A549 (cell line): ENCODE results near the gene NQO2. TPM values are rescaled to one million over a fixed set of nuclear protein-coding genes. Genes with fewer than 3 reads are reported as not detected.
A peak's percentile ranks its signal among the peaks of the same experiment; 100 is the strongest.

ENCODE experiments used
- ATAC-seq, 2 experiments: fragments of 200-7000 bp in 1 of 2; fragments of >200 bp in 1 of 2; cut with Nextera tagmentation in 1 of 2; cut with Tn5 transposase in 1 of 2; 3 replicates each; pipeline versions ENCODE4 v1.8.0 to v1.9.1; 2018 to 2020; ENCODE audit warnings: mild to moderate bottlenecking in 1 of 2, moderate library complexity in 1 of 2
- CTCF ChIA-PET: fragments of 300-600 bp; sonication (Branson Sonifier 250); formaldehyde crosslinking; extraction: SDS; loops from one replicate; lab custom pipeline; 2021; ENCODE audit warnings: antibody characterized with exemption, inconsistent platforms; lab: Yijun Ruan, JAX
- POLR2A ChIA-PET: fragments of 350-600 bp; formaldehyde crosslinking; extraction: SDS; loops from one replicate; lab custom pipeline; 2021; ENCODE audit warnings: antibody characterized with exemption, inconsistent platforms; lab: Yijun Ruan, JAX
- DNase-seq, 2 experiments: peaks; one replicate each; pipeline versions ENCODE4 v3.0.0 to v3.0.0-alpha.2; 2011 to 2016; ENCODE audit warnings: low read depth in 1 of 2, low spot score in 1 of 2
- FAIRE-seq: peaks from 2 replicates; lab custom pipeline; 2011; peaks lifted over from hg19 to GRCh38; lab: Jason Lieb, UNC
- H3K27ac ChIP-seq, 2 experiments: fragments of >200 bp; sonication (Bioruptor Twin); formaldehyde crosslinking; 3 replicates each; pipeline ENCODE4 v1.5.1; 2016 to 2017
- H3K4me1 ChIP-seq: fragments of >200 bp; sonication (Bioruptor Twin); formaldehyde crosslinking; 3 replicates; pipeline ENCODE4 v1.6.1; 2016
- H3K4me2 ChIP-seq: fragments of >200 bp; sonication (Bioruptor Twin); formaldehyde crosslinking; 3 replicates; pipeline ENCODE4 v1.6.1; 2016
- H3K4me3 ChIP-seq: fragments of >200 bp; sonication (Bioruptor Twin); formaldehyde crosslinking; 3 replicates; pipeline ENCODE4 v1.5.1; 2016
- H3K9me3 ChIP-seq: fragments of >200 bp; sonication (Bioruptor Twin); formaldehyde crosslinking; 3 replicates; pipeline ENCODE4 v1.6.1; 2016
- CBX8 ChIP-seq: fragments of 200-600 bp; sonication (generic); IDR thresholded peaks from 2 replicates; pipeline ENCODE4 v1.6.1; 2016
- CEBPB ChIP-seq, 2 experiments: fragments of >200 bp in 1 of 2; sonication (Bioruptor Twin) in 1 of 2; formaldehyde crosslinking in 1 of 2; IDR thresholded peaks; 2 replicates each; pipeline ENCODE4 v1.6.1; 2012 to 2016
- CHD4 ChIP-seq: fragments of 200-600 bp; sonication (generic); IDR thresholded peaks from 2 replicates; pipeline ENCODE4 v1.6.1; 2016; ENCODE audit warnings: antibody characterized with exemption, mild to moderate bottlenecking, borderline replicate concordance
- EHMT2 ChIP-seq: fragments of 200-600 bp; sonication (generic); IDR thresholded peaks from 2 replicates; pipeline ENCODE4 v1.6.1; 2016; ENCODE audit warnings: antibody characterized with exemption, low read depth, mild to moderate bottlenecking, moderate library complexity
- FOSB ChIP-seq: fragments of 250-450 bp; sonication (Bioruptor Pico); IDR thresholded peaks from 2 replicates; pipeline ENCODE4 v1.5.0; 2020; ENCODE audit warnings: mild to moderate bottlenecking, moderate library complexity
- FOSL2 ChIP-seq, 2 experiments: fragments of 450-650 bp in 1 of 2; fragments of >200 bp in 1 of 2; sonication (Bioruptor Twin) in 1 of 2; formaldehyde crosslinking; IDR thresholded peaks; 2 replicates each; pipeline versions ENCODE4 v1.5.0 to v1.6.1; 2016 to 2020; ENCODE audit warnings: mild to moderate bottlenecking in 1 of 2, moderate library complexity in 1 of 2
- HEYL ChIP-seq: fragments of 250-450 bp; sonication (Bioruptor Pico); IDR thresholded peaks from 2 replicates; pipeline ENCODE4 v1.8.0; 2021; ENCODE audit warnings: mild to moderate bottlenecking, moderate library complexity
- HOXB13 ChIP-seq: fragments of 250-450 bp; sonication (Bioruptor Pico); IDR thresholded peaks from 2 replicates; pipeline ENCODE4 v1.5.0; 2020; ENCODE audit warnings: low read depth, mild to moderate bottlenecking, moderate library complexity
- JUNB ChIP-seq: fragments of >200 bp; sonication (Bioruptor Twin); formaldehyde crosslinking; IDR thresholded peaks from 2 replicates; pipeline ENCODE4 v1.6.1; 2016
- MAZ ChIP-seq: fragments of 150-350 bp; IDR thresholded peaks from 2 replicates; pipeline ENCODE4 v1.6.1; 2014; ENCODE audit warnings: antibody characterized with exemption, low read depth, low read length, borderline replicate concordance
- MYC ChIP-seq: IDR thresholded peaks from 2 replicates; pipeline ENCODE4 v1.6.1; 2012; ENCODE audit warnings: mild to moderate bottlenecking, inconsistent platforms, low read length, improper control_type of control experiment, borderline replicate concordance
- PBX3 ChIP-seq: IDR thresholded peaks from 2 replicates; pipeline ENCODE4 v1.6.1; 2012
- PHF8 ChIP-seq: fragments of 200-600 bp; sonication (generic); IDR thresholded peaks from 2 replicates; pipeline ENCODE4 v1.6.1; 2016; ENCODE audit warnings: low read depth, mild to moderate bottlenecking, antibody characterized with exemption, moderate library complexity, borderline replicate concordance
- POLR2A ChIP-seq: IDR thresholded peaks from 2 replicates; pipeline ENCODE4 v1.6.1; 2012; ENCODE audit warnings: mild to moderate bottlenecking, low read length
- REST ChIP-seq: fragments of 200-600 bp; sonication (generic); IDR thresholded peaks from 2 replicates; pipeline ENCODE4 v1.6.1; 2016; ENCODE audit warnings: antibody characterized with exemption, mild to moderate bottlenecking, moderate library complexity
- RNF2 ChIP-seq: fragments of 200-600 bp; sonication (generic); IDR thresholded peaks from 2 replicates; pipeline ENCODE4 v1.6.1; 2016; ENCODE audit warnings: low read depth, mild to moderate bottlenecking, antibody characterized with exemption, moderate library complexity, borderline replicate concordance
- SMC3 ChIP-seq: fragments of >200 bp; sonication (Bioruptor Twin); formaldehyde crosslinking; IDR thresholded peaks from 3 replicates; pipeline ENCODE4 v1.6.1; 2018; ENCODE audit warnings: inconsistent platforms
- SREBF2 ChIP-seq: fragments of 450-650 bp; IDR thresholded peaks from 2 replicates; pipeline ENCODE4 v1.6.1; 2014; ENCODE audit warnings: mild to moderate bottlenecking, moderate library complexity
- USF2 ChIP-seq: fragments of 450-650 bp; IDR thresholded peaks from 2 replicates; pipeline ENCODE4 v1.6.1; 2014; ENCODE audit warnings: antibody characterized with exemption
- ZNF302 ChIP-seq: fragments of 250-450 bp; sonication (Bioruptor Pico); IDR thresholded peaks from 2 replicates; pipeline ENCODE4 v1.9.0; 2021; ENCODE audit warnings: inconsistent platforms, mild to moderate bottlenecking, moderate library complexity
- WGBS: methylation state at CpG from one replicate; pipeline ENCODE4 v1.1.6; 2017; ENCODE audit errors: missing lambda C conversion rate; 5-methylcytosine and 5-hydroxymethylcytosine counted together
- polyA plus RNA-seq, 4 experiments: library from polyadenylated mRNA; depleted of rRNA in 3 of 4; stranded (reverse); fragments of >200 nt; fragmentation: RNase III in 1 of 4; extraction: RNeasy Plus Mini Kit Qiagen cat#74134 plus additional on column Dnase treatment in 1 of 4; gene quantifications; 2 replicates in 3 of 4; 3 replicates in 1 of 4; pipeline ENCODE4 v1.2.3, GENCODE V29; 2011 to 2017

NQO2 gene
- polyA plus RNA-seq, 2 of the 4 experiments (the other 2 are of a cell fraction): 67.2 to 86.5 TPM

GRCh38 chr6:2973676-2974075 lies 26.0 kb upstream of the NQO2 start:
- no peak overlapping the region for H3K4me2 ChIP-seq
- peaks cover 40% of the 10 kb centered on the region for H3K4me1 ChIP-seq
- H3K4me3 ChIP-seq: no peak overlapping the region
- no peak for TF ChIP-seq MAZ
- no peak for TF ChIP-seq SMC3
- no peak for TF ChIP-seq JUNB
- TF ChIP-seq PBX3: no peak
- FAIRE-seq: no peak
- no peaks in the 10 kb centered on the region for H3K9me3 ChIP-seq
- no peak overlapping the region for H3K27ac ChIP-seq
- 92% methylated on average over 5 of the region's 5 CpGs for WGBS
- ChIA-PET POLR2A (no interaction called here), CTCF (interaction anchor here (0.8 to 3.0 kb wide), 5 partner anchors 15 to 59 kb away, joined by 4 to 21 read pairs (median 4); no protein-coding TSS in a partner anchor)
- no peak for DNase-seq
- ATAC-seq: no peak

GRCh38 chr6:2976060-2976459 lies 23.6 kb upstream of the NQO2 start:
- FAIRE-seq (no peak), ATAC-seq (no peak), DNase-seq (no peak)
- Histone ChIP-seq H3K27ac (peak overlapping the region; percentile 73 to 86), H3K9me3 (no peaks in the 10 kb centered on the region), H3K4me3 (no peak overlapping the region), H3K4me1 (peaks cover 50% of the 10 kb centered on the region), H3K4me2 (peak overlapping the region; percentile 75)
- ChIA-PET POLR2A (interaction anchor here (1.0 kb wide), 1 partner anchor 13 kb away, joined by 6 read pairs; no protein-coding TSS in a partner anchor), CTCF (interaction anchor here (1.7 to 3.0 kb wide), 4 partner anchors 13 to 185 kb away, joined by 3 to 21 read pairs (median 9); no protein-coding TSS in a partner anchor)
- no peak for TF ChIP-seq CBX8
- TF ChIP-seq FOSB (CRISPR knock-in tag): no peak
- no peak for TF ChIP-seq CHD4
- no peak for TF ChIP-seq RNF2
- no peak for TF ChIP-seq EHMT2
- no peak for TF ChIP-seq USF2
- no peak for TF ChIP-seq POLR2A
- TF ChIP-seq SREBF2: no peak
- no peak for TF ChIP-seq REST
- no peak for TF ChIP-seq FOSL2 (IDR thresholded peaks at IDR 0.05)
- TF ChIP-seq FOSL2 (CRISPR knock-in tag; IDR thresholded peaks at IDR 0.05): no peak
- no peak for TF ChIP-seq CEBPB (IDR thresholded peaks at IDR 0.05)
- TF ChIP-seq, all 56 proteins: peak for 0
- 79% methylated on average over 5 of the region's 5 CpGs for WGBS

- peak; percentile 56 to 60; a peak in 5 of 6 replicates for ATAC-seq
- Histone ChIP-seq H3K4me3 (no peak overlapping the region), H3K4me1 (peaks cover 56% of the 10 kb centered on the region), H3K9me3 (no peaks in the 10 kb centered on the region), H3K4me2 (peak overlapping the region; percentile 75), H3K27ac (peak overlapping the region; percentile 73 to 86)
- peak in 1 of 2 experiments; percentile 34 for DNase-seq
- ChIA-PET CTCF (interaction anchor here (1.7 to 2.7 kb wide), 3 partner anchors 24 to 185 kb away, joined by 3 to 14 read pairs (median 4); no protein-coding TSS in a partner anchor), POLR2A (interaction anchor here (1.0 kb wide), 1 partner anchor 12 kb away, joined by 6 read pairs; no protein-coding TSS in a partner anchor)
- 13% methylated on average over 7 of the region's 7 CpGs for WGBS
- no peak for FAIRE-seq
- TF ChIP-seq HOXB13 (CRISPR knock-in tag) (no peak), MYC (no peak), FOSL2 (IDR thresholded peaks at IDR 0.05) (peak; percentile 26; the same call in 1 of the 2 replicates), FOSL2 (CRISPR knock-in tag; IDR thresholded peaks at IDR 0.05) (peak; percentile 77; the same call in 1 of the 2 replicates), JUNB (0 out of 2 replicates have a peak, but pooled peaks have one; percentile 12), REST (no peak), ZNF302 (CRISPR knock-in tag) (no peak), PHF8 (no peak), HEYL (CRISPR knock-in tag) (no peak), CHD4 (no peak)
These were observed 23.1 kb upstream of the NQO2 start for GRCh38 chr6:2976571-2977085.
